ENCODE results near the gene SPATA18. TPM values are rescaled to one million over a fixed set of nuclear protein-coding genes. Genes with fewer than 3 reads are reported as not detected.

SPATA18 gene
- total and polyA plus RNA-seq, 2 donors (not counting 1 experiment from before 2014, with no cell fraction given) = 0.42 to 1.9 TPM

GRCh38 chr4:52144372-52144771 is 93.3 kb downstream of the SPATA18 start:
- ChIA-PET CTCF (no interaction called here), POLR2A (no interaction called here)
- no peak for DNase-seq
- H3K36me3 ChIP-seq (replicated peaks in 1 of 2; ENCODE audit: control extremely low read depth in 1 of 2, control insufficient read depth in 1 of 2, extremely low read depth in 1 of 2, insufficient read depth in 2 of 2, low read length in 1 of 2) = no peaks in the 10 kb centered on the region
- intact Hi-C loops (cut with micrococcal nuclease) = no loop called here
- H3K9ac ChIP-seq (ENCODE audit: low read length) = no peak overlapping the region
- no peaks in the 10 kb centered on the region for H3K27me3 Mint-ChIP-seq
- no peaks in the 10 kb centered on the region for H3K27me3 ChIP-seq (replicated peaks in 1 of 4; ENCODE audit: control extremely low read depth in 1 of 4, control insufficient read depth in 3 of 4, insufficient read depth in 4 of 4, low read length in 3 of 4)
- H3K4me1 ChIP-seq (ENCODE audit: control insufficient read depth in 2 of 2, insufficient read depth in 2 of 2, low read length in 2 of 2) = no peaks in the 10 kb centered on the region
- H3K4me1 Mint-ChIP-seq = no peaks in the 10 kb centered on the region
- no peaks in the 10 kb centered on the region for H3K9me3 ChIP-seq (ENCODE audit: control extremely low read depth in 1 of 3, control insufficient read depth in 2 of 3, insufficient read depth in 1 of 3, low read length in 2 of 3)
- H2AFZ ChIP-seq (ENCODE audit: insufficient read depth, low read depth, low read length, poor library complexity, severe bottlenecking) = no peak overlapping the region
- no peak overlapping the region for H3K27ac ChIP-seq (ENCODE audit: low read length in 2 of 2)
- TF ChIP-seq EZH2 (IDR thresholded peaks at IDR 0.05; ENCODE audit: borderline replicate concordance, insufficient read depth, low read depth, low read length, poor library complexity, severe bottlenecking) (no peak), CTCF (IDR thresholded peaks at IDR 0.05) (no peak)
- no peak overlapping the region for H3K27ac Mint-ChIP-seq
- H3K9me3 Mint-ChIP-seq (ENCODE audit: insufficient read depth) = no peaks in the 10 kb centered on the region
- H3K4me3 Mint-ChIP-seq = no peak overlapping the region
- H4K20me1 ChIP-seq (ENCODE audit: control insufficient read depth, insufficient read depth, low read length, poor library complexity, severe bottlenecking) = no peaks in the 10 kb centered on the region
- no peak for ATAC-seq (ENCODE audit: low read depth)
- no peak overlapping the region for H3K4me2 ChIP-seq (replicated peaks; ENCODE audit: low read depth, low read length, poor library complexity, severe bottlenecking)
- H3K79me2 ChIP-seq (ENCODE audit: control insufficient read depth, insufficient read depth, low read length) = no peaks in the 10 kb centered on the region
- H3K4me3 ChIP-seq (ENCODE audit: control extremely low read depth in 1 of 5, extremely low read depth in 1 of 5, insufficient read depth in 1 of 5, low read depth in 2 of 5, low read length in 4 of 5) = no peak overlapping the region
- 95% methylated on average over 3 of the region's 7 CpGs for whole genome bisulfite sequencing (ENCODE audit: insufficient coverage)

Other genes with a start within 250 kb of the SPATA18 start
- gene DCUN1D4, start 208.2 kb upstream of the SPATA18 start, total RNA-seq = 39.7 and 45.8 TPM in 2 replicates
- gene DCUN1D4, start 208.2 kb upstream of the SPATA18 start, polyA plus RNA-seq = 15.1 and 20.3 TPM in 2 replicates
- 0.44 and 0.78 TPM in 2 replicates for gene LRRC66, start 30.9 kb upstream of the SPATA18 start, total RNA-seq
- 0.17 and 0.37 TPM in 2 replicates for gene LRRC66, start 30.9 kb upstream of the SPATA18 start, polyA plus RNA-seq
- gene SGCB, start 13.0 kb upstream of the SPATA18 start, total RNA-seq = 9.7 and 12.8 TPM in 2 replicates
- gene SGCB, start 13.0 kb upstream of the SPATA18 start, polyA plus RNA-seq = 1.5 and 2.3 TPM in 2 replicates